ENCODE data around the gene WDR89. TPM values are rescaled to one million over a fixed set of nuclear protein-coding genes. Genes with fewer than 3 reads are reported as not detected.

The WDR89 gene
- polyA plus RNA-seq, 1 experiment: 2.0 TPM

DNA sequence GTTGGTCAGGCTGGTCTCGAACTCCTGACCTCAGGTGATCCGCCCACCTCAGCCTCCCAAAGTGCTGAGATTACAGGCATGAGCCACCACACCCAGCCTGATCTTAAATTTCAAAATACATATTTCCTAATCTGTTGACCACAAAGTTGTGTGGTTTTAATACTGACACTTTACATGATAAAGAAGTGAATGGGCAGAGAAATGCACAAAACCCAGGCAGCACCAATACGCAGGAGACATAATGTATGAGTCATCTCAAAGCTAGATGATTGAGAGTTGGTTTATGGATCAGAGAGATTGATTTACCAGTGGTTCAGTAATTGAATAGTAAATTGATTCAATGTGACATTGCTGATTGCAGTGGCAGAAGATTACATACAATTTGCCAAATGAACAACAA, 79.3 kb downstream of the WDR89 start:
- CTCF ChIA-PET: interaction anchor here (1.4 kb wide), 1 partner anchor 173 kb away, joined by 3 read pairs; no protein-coding TSS in a partner anchor
- DNase-seq (ENCODE audit: low read depth): no peak
- Histone ChIP-seq H3K27me3 (ENCODE audit: control insufficient read depth, insufficient read depth, low read length) (no peaks in the 10 kb centered on the region), H3K36me3 (ENCODE audit: control insufficient read depth, insufficient read depth, low read length) (no peaks in the 10 kb centered on the region), H3K4me3 (ENCODE audit: low read depth, low read length) (no peak overlapping the region)
- POLR2A ChIA-PET: no interaction called here
- no peak for TF ChIP-seq CTCF (IDR thresholded peaks at IDR 0.05; ENCODE audit: insufficient read depth, low read depth, low read length)

DNA sequence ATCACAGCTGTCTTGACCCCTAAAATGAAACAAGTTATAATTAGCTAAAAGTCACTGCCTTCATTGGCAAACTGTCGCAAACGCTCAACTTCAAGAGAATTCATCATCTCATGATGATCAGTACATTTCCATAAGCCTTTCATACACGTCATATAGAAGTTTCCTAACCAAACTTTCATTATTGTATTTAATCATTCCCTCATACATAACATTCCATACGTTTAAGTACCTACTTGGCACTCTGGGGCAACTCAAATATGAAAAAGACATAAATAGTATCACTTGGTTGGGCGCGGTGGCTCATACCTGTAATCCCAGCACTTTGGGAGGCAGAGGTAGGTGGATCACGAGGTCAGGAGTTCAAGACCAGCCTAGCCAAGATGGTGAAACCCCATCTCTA, 86.1 kb downstream of the WDR89 start:
- H3K36me3 ChIP-seq (ENCODE audit: control insufficient read depth, insufficient read depth, low read length): no peaks in the 10 kb centered on the region
- no peaks in the 10 kb centered on the region for H3K27me3 ChIP-seq (ENCODE audit: control insufficient read depth, insufficient read depth, low read length)
- no peak for DNase-seq (ENCODE audit: low read depth)
- ChIA-PET POLR2A (no interaction called here), CTCF (interaction anchor here (1.1 kb wide), 1 partner anchor 9 kb away, joined by 4 read pairs; no protein-coding TSS in a partner anchor)
- no peak overlapping the region for H3K4me3 ChIP-seq (ENCODE audit: low read depth, low read length)
- TF ChIP-seq CTCF (IDR thresholded peaks at IDR 0.05; ENCODE audit: insufficient read depth, low read depth, low read length): no peak

DNA sequence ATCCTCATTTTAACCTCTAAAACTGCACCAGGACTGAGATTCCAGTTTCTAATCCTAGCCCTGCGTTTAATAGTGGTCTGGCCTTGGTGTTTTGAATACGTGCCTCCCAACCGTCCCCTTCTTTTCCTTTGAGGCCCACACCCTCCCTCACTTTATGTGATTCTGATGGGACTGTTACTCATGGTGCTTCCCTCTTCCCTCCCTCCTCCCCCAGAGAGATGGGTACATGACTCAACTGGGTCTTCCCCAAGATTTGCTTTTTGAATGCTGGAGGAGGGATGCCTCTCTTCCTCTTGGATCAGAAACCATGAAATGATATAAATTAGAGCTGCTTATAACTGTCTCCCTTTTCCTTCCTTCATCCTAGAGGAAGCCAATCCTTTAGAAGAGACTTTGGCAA, 90.3 kb downstream of the WDR89 start:
- ChIA-PET CTCF (no interaction called here), POLR2A (no interaction called here)
- H3K4me3 ChIP-seq (ENCODE audit: low read depth, low read length): no peak overlapping the region
- no peaks in the 10 kb centered on the region for H3K36me3 ChIP-seq (ENCODE audit: control insufficient read depth, insufficient read depth, low read length)
- no peak for TF ChIP-seq CTCF (IDR thresholded peaks at IDR 0.05; ENCODE audit: insufficient read depth, low read depth, low read length)
- H3K27me3 ChIP-seq (ENCODE audit: control insufficient read depth, insufficient read depth, low read length): no peaks in the 10 kb centered on the region
- no peak for DNase-seq (ENCODE audit: low read depth)

- POLR2A ChIA-PET: no interaction called here
Measured at GRCh38 chr14:63547798-63548335, 93.8 kb downstream of the WDR89 start.

More at GRCh38 chr14:63547798-63548335, 93.8 kb downstream of the WDR89 start:
- Histone ChIP-seq H3K36me3 (ENCODE audit: control insufficient read depth, insufficient read depth, low read length) (no peaks in the 10 kb centered on the region), H3K27me3 (ENCODE audit: control insufficient read depth, insufficient read depth, low read length) (no peaks in the 10 kb centered on the region), H3K4me3 (ENCODE audit: low read depth, low read length) (no peak overlapping the region)
- DNase-seq (ENCODE audit: low read depth): no peak
- CTCF ChIA-PET: interaction anchor here (1.0 kb wide), 1 partner anchor 159 kb away, joined by 5 read pairs; no protein-coding TSS in a partner anchor
- TF ChIP-seq CTCF (IDR thresholded peaks at IDR 0.05; ENCODE audit: insufficient read depth, low read depth, low read length): no peak

Small RNAs within 50 kb of the gene (small RNA-seq; reads per million reads assigned to genes)
- gene RF00012 (ENCODE audit: insufficient read length, low read depth, low replicate concordance) (not detected), gene RF00019 (ENCODE audit: insufficient read length, low read depth, low replicate concordance) (not detected), gene RNU6-1162P (ENCODE audit: insufficient read length, low read depth, low replicate concordance) (not detected), gene RNU6-597P (ENCODE audit: insufficient read length, low read depth, low replicate concordance) (not detected)

Other genes starting within 250 kb of the WDR89 start
- gene PPP2R5E, start 98.5 kb downstream of the WDR89 start, polyA plus RNA-seq (2011; rRNA removed): 4.8 and 11.9 TPM in 2 replicates
- 8.9 and 10.5 TPM in 2 replicates for gene SGPP1, start 86.2 kb upstream of the WDR89 start, polyA plus RNA-seq (2011; rRNA removed)
- gene SYNE2, start 211.1 kb upstream of the WDR89 start, polyA plus RNA-seq (2011; rRNA removed): 3.7 and 5.2 TPM in 2 replicates

All from BJ (cell line).